GM23248 (cell line): Measurements from ENCODE around the gene THOP1. TPM values are rescaled to one million over a fixed set of nuclear protein-coding genes. Genes with fewer than 3 reads are reported as not detected.

ENCODE experiments used
- DNase-seq: peaks from one replicate; pipeline ENCODE4 v3.0.0-alpha.2; 2015
- H2AFZ ChIP-seq: fragments of 200-600 bp; sonication (generic); 2 replicates; pipeline ENCODE4 v1.6.1; 2016; ENCODE audit warnings: antibody characterized with exemption
- H3F3A ChIP-seq: fragments of 200-600 bp; sonication (generic); 2 replicates; pipeline ENCODE4 v1.6.1; 2016; ENCODE audit warnings: mild to moderate bottlenecking, antibody characterized with exemption, mixed run types; ENCODE audit not compliant: insufficient read depth
- H3K27ac ChIP-seq: fragments of 200-600 bp; sonication (generic); 2 replicates; pipeline ENCODE4 v1.5.1; 2016; ENCODE audit warnings: mild to moderate bottlenecking
- H3K27me3 ChIP-seq: fragments of 200-600 bp; sonication (generic); replicated peaks from 2 replicates; pipeline ENCODE4 v1.6.1; 2016; ENCODE audit warnings: mild to moderate bottlenecking; ENCODE audit not compliant: insufficient read depth
- H3K36me3 ChIP-seq: fragments of 200-600 bp; sonication (generic); 2 replicates; pipeline ENCODE4 v1.6.1; 2016; ENCODE audit warnings: low read depth, mild to moderate bottlenecking
- H3K4me1 ChIP-seq: fragments of 200-600 bp; sonication (generic); 2 replicates; pipeline ENCODE4 v1.6.1; 2016; ENCODE audit warnings: mild to moderate bottlenecking; ENCODE audit not compliant: insufficient read depth
- H3K4me2 ChIP-seq: fragments of 200-600 bp; sonication (generic); one replicate; pipeline ENCODE4 v1.6.1; 2016; ENCODE audit warnings: mild to moderate bottlenecking; ENCODE audit not compliant: unreplicated experiment
- H3K4me3 ChIP-seq: fragments of 200-600 bp; sonication (generic); 2 replicates; pipeline ENCODE4 v1.5.1; 2016; ENCODE audit warnings: mild to moderate bottlenecking
- H3K79me2 ChIP-seq: fragments of 200-600 bp; sonication (generic); 2 replicates; pipeline ENCODE4 v1.6.1; 2016; ENCODE audit warnings: mild to moderate bottlenecking; ENCODE audit not compliant: insufficient read depth
- H3K9ac ChIP-seq: fragments of 200-600 bp; sonication (generic); 2 replicates; pipeline ENCODE4 v1.6.1; 2016; ENCODE audit warnings: mild to moderate bottlenecking
- H3K9me2 ChIP-seq: fragments of 200-600 bp; sonication (generic); 2 replicates; pipeline ENCODE4 v1.6.1; 2016; ENCODE audit warnings: mixed run types, mild to moderate bottlenecking, moderate library complexity; ENCODE audit not compliant: insufficient read depth
- H3K9me3 ChIP-seq: fragments of 200-600 bp; sonication (generic); one replicate; pipeline ENCODE4 v1.6.1; 2017; ENCODE audit warnings: low read depth
- H4K20me1 ChIP-seq: fragments of 200-600 bp; sonication (generic); 2 replicates; pipeline ENCODE4 v1.6.0; 2016; ENCODE audit not compliant: insufficient read depth
- EZH2 ChIP-seq: fragments of 200-600 bp; sonication (generic); IDR thresholded peaks from 2 replicates; pipeline ENCODE4 v1.6.1; 2018; ENCODE audit warnings: antibody characterized with exemption, mild to moderate bottlenecking; ENCODE audit not compliant: insufficient read depth, poor library complexity, severe bottlenecking
- EZH2phosphoT487 ChIP-seq: fragments of 200-600 bp; sonication (generic); IDR thresholded peaks from 2 replicates; pipeline ENCODE4 v1.6.1; 2018; ENCODE audit warnings: antibody characterized with exemption, moderate library complexity, mild to moderate bottlenecking, low read depth; ENCODE audit not compliant: insufficient read depth
- whole genome bisulfite sequencing, 2 experiments: methylation state at CpG; one replicate each; pipeline ENCODE4 v1.1.6; 2015 to 2017; ENCODE audit warnings: low lambda C conversion rate in 2 of 2, low coverage in 1 of 2; ENCODE audit errors: missing lambda C conversion rate in 2 of 2; 5-methylcytosine and 5-hydroxymethylcytosine counted together
- in situ Hi-C: fragments of 300-500 bp; cut with MboI; formaldehyde crosslinking; loops from 2 replicates; pipeline ENCODE4 v1.15.0; 2020
- polyA plus RNA-seq: library from polyadenylated mRNA; unstranded; fragments of >200 nt; fragmentation: Nextera tagmentation; extraction: Ambion mirVana; gene quantifications from 2 replicates; pipeline ENCODE4 v1.2.1, GENCODE V29; 2016
- total RNA-seq: library from RNA; depleted of rRNA; stranded (reverse); fragments of >200 nt; shearing (Covaris generic); gene quantifications from 2 replicates; pipeline ENCODE4 v1.2.3, GENCODE V29; 2014

The THOP1 gene
- total and polyA plus RNA-seq, 2 experiments from 2014 or later = 64.8 to 136 TPM

- H3K9me2 ChIP-seq = no peaks in the 10 kb centered on the region
- TF ChIP-seq EZH2phosphoT487 (no peak), EZH2 (no peak)
- H3F3A ChIP-seq = no peaks in the 10 kb centered on the region
- DNase-seq = no peak
- H2AFZ ChIP-seq = no peak overlapping the region
- H3K36me3 ChIP-seq = no peaks in the 10 kb centered on the region; the same call in 1 of the 2 replicates
- H3K4me2 ChIP-seq = no peak overlapping the region
- no peak overlapping the region for H3K27ac ChIP-seq
- no peaks in the 10 kb centered on the region for H3K27me3 ChIP-seq
- H3K79me2 ChIP-seq = no peaks in the 10 kb centered on the region
- no peaks in the 10 kb centered on the region for H3K9me3 ChIP-seq
- no peaks in the 10 kb centered on the region for H4K20me1 ChIP-seq
- H3K4me1 ChIP-seq = no peaks in the 10 kb centered on the region
- in situ Hi-C loops = no loop called here
- H3K9ac ChIP-seq = no peak overlapping the region
- H3K4me3 ChIP-seq = no peak overlapping the region
- 94 to 95% methylated on average over 19 to 23 of the region's 23 CpGs for WGBS, 2 experiments
These were observed 20.8 kb downstream of the THOP1 start for GRCh38 chr19:2805991-2806649.

GRCh38 chr19:2806736-2807378 lies 21.6 kb downstream of the THOP1 start:
- WGBS, 2 experiments = 94 to 96% methylated on average over 24 to 34 of the region's 34 CpGs

GRCh38 chr19:2807379-2808128 lies 22.3 kb downstream of the THOP1 start:
- H3K27ac ChIP-seq = no peak overlapping the region
- H2AFZ ChIP-seq = no peak overlapping the region
- H3K4me1 ChIP-seq = no peaks in the 10 kb centered on the region
- no peaks in the 10 kb centered on the region; the same call in 1 of the 2 replicates for H3K36me3 ChIP-seq
- H3K9me2 ChIP-seq = no peaks in the 10 kb centered on the region
- no peaks in the 10 kb centered on the region for H3K79me2 ChIP-seq
- WGBS, 2 experiments = 96 to 98% methylated on average over 37 to 56 of the region's 56 CpGs
- no peak overlapping the region for H3K9ac ChIP-seq
- TF ChIP-seq EZH2 (no peak), EZH2phosphoT487 (no peak)
- no peaks in the 10 kb centered on the region for H4K20me1 ChIP-seq
- no peak overlapping the region for H3K4me2 ChIP-seq
- H3K27me3 ChIP-seq = no peaks in the 10 kb centered on the region
- no peak for DNase-seq
- H3F3A ChIP-seq = no peaks in the 10 kb centered on the region
- H3K9me3 ChIP-seq = no peaks in the 10 kb centered on the region
- in situ Hi-C loops = no loop called here
- no peak overlapping the region for H3K4me3 ChIP-seq

More at GRCh38 chr19:2806736-2807378, 21.6 kb downstream of the THOP1 start:
- Histone ChIP-seq H3K4me3 (no peak overlapping the region), H3K9me2 (no peaks in the 10 kb centered on the region), H4K20me1 (no peaks in the 10 kb centered on the region), H3F3A (no peaks in the 10 kb centered on the region), H3K4me2 (no peak overlapping the region), H3K4me1 (no peaks in the 10 kb centered on the region), H2AFZ (no peak overlapping the region), H3K27ac (no peak overlapping the region), H3K9ac (no peak overlapping the region), H3K9me3 (no peaks in the 10 kb centered on the region), H3K79me2 (no peaks in the 10 kb centered on the region), H3K27me3 (no peaks in the 10 kb centered on the region), H3K36me3 (no peaks in the 10 kb centered on the region; the same call in 1 of the 2 replicates)
- TF ChIP-seq EZH2 = no peak
- TF ChIP-seq EZH2phosphoT487 = no peak
- no peak for DNase-seq
- in situ Hi-C loops = no loop called here

GRCh38 chr19:2808129-2808941 lies 23.0 kb downstream of the THOP1 start:
- Histone ChIP-seq H3K9me3 (no peaks in the 10 kb centered on the region), H4K20me1 (no peaks in the 10 kb centered on the region), H3K27me3 (no peaks in the 10 kb centered on the region), H3K79me2 (no peaks in the 10 kb centered on the region), H3K4me1 (no peaks in the 10 kb centered on the region), H3F3A (no peaks in the 10 kb centered on the region), H3K4me2 (no peak overlapping the region), H3K27ac (no peak overlapping the region), H3K9ac (no peak overlapping the region), H3K9me2 (no peaks in the 10 kb centered on the region), H3K4me3 (no peak overlapping the region), H3K36me3 (no peaks in the 10 kb centered on the region; the same call in 1 of the 2 replicates), H2AFZ (no peak overlapping the region)
- no peak for DNase-seq
- TF ChIP-seq EZH2 (no peak), EZH2phosphoT487 (no peak)
- 95 to 97% methylated on average over 32 to 40 of the region's 41 CpGs for WGBS, 2 experiments
- in situ Hi-C loops = no loop called here
